ENCODE measurements around the gene RAVER2. TPM values are rescaled to one million over a fixed set of nuclear protein-coding genes. Genes with fewer than 3 reads are reported as not detected.
"Not testable (repeated sequence)": the region's sequence is repeated elsewhere in the genome, so short reads cannot be mapped to it uniquely, and the experiment has no call there.

Gene RAVER2
- total RNA-seq, 1 experiment from 2014 or later: 12.8 TPM

DNA sequence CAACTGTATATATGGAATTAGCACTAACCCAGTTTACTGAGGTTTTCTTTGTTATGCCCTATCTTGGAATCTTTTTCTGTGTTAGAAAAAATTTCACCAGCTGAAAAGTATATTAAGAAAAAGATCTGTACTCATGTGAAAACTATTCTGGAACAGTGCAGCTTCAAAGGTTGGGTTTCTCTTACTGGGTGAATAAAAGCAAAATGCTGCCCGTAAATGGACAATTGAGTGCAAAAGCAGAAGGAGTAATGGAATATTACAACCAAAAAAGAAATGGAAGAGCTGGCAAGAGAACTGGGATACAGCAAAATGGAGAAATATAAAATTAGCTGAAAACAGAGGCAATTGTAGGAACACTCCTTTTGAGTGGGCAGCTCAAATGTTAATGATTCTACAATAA, 17.0 kb upstream of the RAVER2 start:
- H3K4me3 Mint-ChIP-seq (ENCODE audit: low read depth, unreplicated experiment): no peak overlapping the region
- intact Hi-C loops (cut with micrococcal nuclease; ENCODE audit: unreplicated experiment): no loop called here
- no TSS peak for BruUV-seq (replicated peaks)
- H3K27me3 Mint-ChIP-seq (ENCODE audit: unreplicated experiment): peaks cover 35% of the 10 kb centered on the region
- no peaks in the 10 kb centered on the region for H3K4me1 Mint-ChIP-seq (ENCODE audit: low read depth, unreplicated experiment)
- H3K27ac Mint-ChIP-seq (ENCODE audit: unreplicated experiment): no peak overlapping the region
- no peak for DNase-seq
- CTCF ChIA-PET: no interaction called here
- TF ChIP-seq, protein P1, sequence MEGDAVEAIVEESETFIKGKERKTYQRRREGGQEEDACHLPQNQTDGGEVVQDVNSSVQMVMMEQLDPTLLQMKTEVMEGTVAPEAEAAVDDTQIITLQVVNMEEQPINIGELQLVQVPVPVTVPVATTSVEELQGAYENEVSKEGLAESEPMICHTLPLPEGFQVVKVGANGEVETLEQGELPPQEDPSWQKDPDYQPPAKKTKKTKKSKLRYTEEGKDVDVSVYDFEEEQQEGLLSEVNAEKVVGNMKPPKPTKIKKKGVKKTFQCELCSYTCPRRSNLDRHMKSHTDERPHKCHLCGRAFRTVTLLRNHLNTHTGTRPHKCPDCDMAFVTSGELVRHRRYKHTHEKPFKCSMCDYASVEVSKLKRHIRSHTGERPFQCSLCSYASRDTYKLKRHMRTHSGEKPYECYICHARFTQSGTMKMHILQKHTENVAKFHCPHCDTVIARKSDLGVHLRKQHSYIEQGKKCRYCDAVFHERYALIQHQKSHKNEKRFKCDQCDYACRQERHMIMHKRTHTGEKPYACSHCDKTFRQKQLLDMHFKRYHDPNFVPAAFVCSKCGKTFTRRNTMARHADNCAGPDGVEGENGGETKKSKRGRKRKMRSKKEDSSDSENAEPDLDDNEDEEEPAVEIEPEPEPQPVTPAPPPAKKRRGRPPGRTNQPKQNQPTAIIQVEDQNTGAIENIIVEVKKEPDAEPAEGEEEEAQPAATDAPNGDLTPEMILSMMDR (IDR thresholded peaks at IDR 0.05; ENCODE audit: unreplicated experiment): no peak
- no peaks in the 10 kb centered on the region for H3K36me3 Mint-ChIP-seq (ENCODE audit: insufficient read depth, unreplicated experiment)
- H3K9me3 Mint-ChIP-seq (ENCODE audit: low read depth, unreplicated experiment): no peaks in the 10 kb centered on the region

DNA sequence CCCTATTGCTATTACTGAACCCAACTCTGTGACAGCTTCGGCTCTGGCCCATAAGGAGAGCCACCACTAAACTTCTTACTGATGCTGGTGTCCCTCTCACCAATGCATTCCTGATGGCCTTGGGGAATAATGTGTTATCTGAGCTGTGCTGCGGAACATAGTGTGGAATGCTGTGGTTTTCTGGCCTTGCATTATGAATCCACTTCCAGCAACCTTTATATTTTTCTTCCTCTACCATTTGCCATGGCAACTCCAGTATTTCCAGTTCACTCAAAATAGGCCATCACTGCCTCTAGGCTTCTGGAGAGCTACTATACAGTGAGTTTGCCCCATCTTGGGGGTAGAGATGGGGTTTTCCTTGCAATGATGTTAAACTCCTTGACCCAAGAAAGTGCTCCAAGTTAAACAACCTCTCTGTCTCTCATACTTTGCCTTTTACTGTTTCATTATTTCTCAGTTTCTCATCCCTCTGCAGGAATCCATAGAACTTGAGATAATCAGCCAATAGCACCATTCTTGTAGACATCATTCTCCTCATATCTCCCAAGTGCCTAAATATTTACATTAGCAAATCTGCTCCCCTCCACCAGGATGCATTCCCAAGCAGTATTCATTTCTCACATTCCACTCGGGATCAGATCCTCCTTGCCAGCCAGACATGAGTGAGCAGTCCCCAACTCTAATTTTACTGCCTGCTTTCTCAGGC, 11.1 kb upstream of the RAVER2 start:
- H3K4me1 Mint-ChIP-seq (ENCODE audit: low read depth, unreplicated experiment): no peaks in the 10 kb centered on the region
- no peak overlapping the region for H3K4me3 Mint-ChIP-seq (ENCODE audit: low read depth, unreplicated experiment)
- peaks cover 17% of the 10 kb centered on the region for H3K27me3 Mint-ChIP-seq (ENCODE audit: unreplicated experiment)
- TF ChIP-seq, protein P1 (IDR thresholded peaks at IDR 0.05; ENCODE audit: unreplicated experiment): no peak
- H3K9me3 Mint-ChIP-seq (ENCODE audit: low read depth, unreplicated experiment): no peaks in the 10 kb centered on the region
- no peaks in the 10 kb centered on the region for H3K36me3 Mint-ChIP-seq (ENCODE audit: insufficient read depth, unreplicated experiment)
- intact Hi-C loops (cut with micrococcal nuclease; ENCODE audit: unreplicated experiment): no loop called here
- CTCF ChIA-PET: no interaction called here
- BruUV-seq (replicated peaks): no TSS peak
- DNase-seq: no peak
- H3K27ac Mint-ChIP-seq (ENCODE audit: unreplicated experiment): no peak overlapping the region

DNA sequence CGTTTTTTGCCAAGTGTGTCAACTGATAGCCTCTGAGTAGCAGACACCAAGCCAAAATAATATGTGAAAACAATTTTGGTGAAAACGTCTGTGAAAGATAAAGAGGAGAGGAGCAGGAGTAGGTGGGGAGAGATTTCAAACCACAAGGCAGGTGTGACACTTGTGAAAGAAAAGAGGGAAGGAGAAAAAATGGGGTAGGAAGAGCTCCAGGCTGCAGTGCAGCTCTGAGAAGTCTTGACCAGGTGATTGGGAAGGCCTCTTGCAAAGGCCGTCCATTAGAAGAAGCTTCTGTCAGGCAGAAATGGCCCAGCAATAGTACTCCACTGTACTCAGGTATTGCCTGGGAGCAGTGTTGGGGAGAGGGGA, 10.6 kb upstream of the RAVER2 start:
- Mint-ChIP-seq H3K36me3 (ENCODE audit: insufficient read depth, unreplicated experiment) (no peaks in the 10 kb centered on the region), H3K9me3 (ENCODE audit: low read depth, unreplicated experiment) (no peaks in the 10 kb centered on the region), H3K4me3 (ENCODE audit: low read depth, unreplicated experiment) (no peak overlapping the region), H3K4me1 (ENCODE audit: low read depth, unreplicated experiment) (no peaks in the 10 kb centered on the region), H3K27me3 (ENCODE audit: unreplicated experiment) (peaks cover 12% of the 10 kb centered on the region), H3K27ac (ENCODE audit: unreplicated experiment) (no peak overlapping the region)
- CTCF ChIA-PET: no interaction called here
- TF ChIP-seq, protein P1 (IDR thresholded peaks at IDR 0.05; ENCODE audit: unreplicated experiment): no peak
- BruUV-seq (replicated peaks): no TSS peak
- intact Hi-C loops (cut with micrococcal nuclease; ENCODE audit: unreplicated experiment): no loop called here
- no peak for DNase-seq

DNA sequence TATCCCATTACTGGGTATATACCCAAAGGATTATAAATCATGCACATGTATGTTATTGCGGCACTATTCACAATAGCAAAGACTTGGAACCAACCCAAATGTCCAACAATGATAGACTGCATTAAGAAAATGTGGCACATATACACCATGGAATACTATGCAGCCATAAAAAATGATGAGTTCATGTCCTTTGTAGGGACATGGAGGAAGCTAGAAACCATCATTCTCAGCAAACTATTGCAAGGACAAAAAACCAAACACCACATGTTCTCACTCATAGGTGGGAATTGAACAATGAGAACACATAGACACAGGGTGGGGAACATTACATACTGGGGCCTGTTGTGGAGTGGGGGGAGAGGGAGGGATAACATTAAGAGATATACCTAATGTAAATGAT, 4.2 kb upstream of the RAVER2 start:
- Mint-ChIP-seq H3K36me3 (ENCODE audit: insufficient read depth, unreplicated experiment) (peaks cover 18% of the 10 kb centered on the region), H3K4me1 (ENCODE audit: low read depth, unreplicated experiment) (peaks cover 15% of the 10 kb centered on the region)
- H3K27me3 Mint-ChIP-seq (ENCODE audit: unreplicated experiment); intact Hi-C loops (cut with micrococcal nuclease; ENCODE audit: unreplicated experiment); H3K9me3 Mint-ChIP-seq (ENCODE audit: low read depth, unreplicated experiment); H3K4me3 Mint-ChIP-seq (ENCODE audit: low read depth, unreplicated experiment); H3K27ac Mint-ChIP-seq (ENCODE audit: unreplicated experiment); BruUV-seq (replicated peaks); DNase-seq: not testable (repeated sequence)
- CTCF ChIA-PET: interaction anchor here (0.7 kb wide), 1 partner anchor 701 kb away, joined by 3 read pairs; no protein-coding TSS in a partner anchor

DNA sequence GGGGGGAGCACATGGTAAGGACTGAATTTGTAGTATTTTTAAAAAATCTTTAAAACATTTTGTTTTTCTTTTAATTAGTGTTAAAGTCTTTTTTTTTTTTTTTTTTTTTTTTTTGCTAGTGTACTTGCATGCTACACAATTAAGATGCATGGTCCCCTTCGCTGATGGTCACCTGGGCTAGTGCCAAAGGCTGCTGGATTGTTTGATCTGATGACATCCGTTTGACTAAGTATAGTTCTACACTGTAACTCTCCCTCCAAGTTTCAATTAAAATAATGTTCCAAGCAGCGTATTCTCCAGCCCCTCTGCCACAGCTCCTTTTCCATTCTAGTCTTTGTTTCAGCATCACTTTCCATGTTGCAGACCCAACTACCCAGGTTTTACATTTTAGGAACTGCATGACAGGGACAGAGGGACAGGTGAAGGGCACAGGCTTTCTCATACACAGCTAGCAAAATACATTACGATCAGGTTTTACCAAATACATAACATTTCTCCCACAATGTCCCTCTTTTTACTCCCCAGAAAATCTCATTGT, 852 bp upstream of the RAVER2 start:
- Mint-ChIP-seq H3K36me3 (ENCODE audit: insufficient read depth, unreplicated experiment) (peaks cover 21% of the 10 kb centered on the region), H3K4me1 (ENCODE audit: low read depth, unreplicated experiment) (peaks cover 23% of the 10 kb centered on the region), H3K27me3 (ENCODE audit: unreplicated experiment) (no peaks in the 10 kb centered on the region), H3K4me3 (ENCODE audit: low read depth, unreplicated experiment) (peak overlapping the region; percentile 94), H3K9me3 (ENCODE audit: low read depth, unreplicated experiment) (no peaks in the 10 kb centered on the region), H3K27ac (ENCODE audit: unreplicated experiment) (peak overlapping the region; percentile 49)
- CTCF ChIA-PET: interaction anchor here (1.2 kb wide), 1 partner anchor 10 kb away, joined by 3 read pairs; no protein-coding TSS in a partner anchor
- no TSS peak for BruUV-seq (replicated peaks)
- intact Hi-C loops (cut with micrococcal nuclease; ENCODE audit: unreplicated experiment): loop anchor here (1.0 to 2.0 kb wide), 2 partner anchors 57 to 80 kb away; no protein-coding TSS in a partner anchor
- TF ChIP-seq, protein P1 (IDR thresholded peaks at IDR 0.05; ENCODE audit: unreplicated experiment): no peak
- DNase-seq: no peak

Data from Calu3 (cell line).